ENCODE data around the gene ZNF518A.

DNA sequence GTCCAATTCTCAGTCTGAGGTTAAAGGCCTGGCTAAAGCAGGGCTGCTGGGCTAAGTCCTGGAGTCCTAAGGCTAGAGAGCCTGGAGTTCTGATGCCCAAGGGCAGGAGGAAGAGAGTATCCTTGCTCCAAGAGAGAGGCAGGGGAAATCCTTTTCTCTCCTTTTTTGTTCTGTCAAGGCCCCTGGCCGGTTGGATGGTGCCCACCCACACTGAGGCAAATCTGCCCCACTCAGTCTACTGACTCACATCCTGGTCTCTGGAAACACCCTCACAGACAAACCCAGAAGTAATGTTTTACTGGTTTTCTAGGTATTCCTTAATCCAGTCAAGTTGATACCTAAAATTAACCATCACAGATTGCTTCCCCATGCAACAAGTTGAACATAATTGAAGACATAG is 23.0 kb downstream of the ZNF518A start:
- TF ChIP-seq EZH2 (IDR thresholded peaks at IDR 0.05) (no peak), RAD21 (IDR thresholded peaks at IDR 0.05; ENCODE audit: low read depth) (no peak), YY1 (IDR thresholded peaks at IDR 0.05; ENCODE audit: extremely low read depth, insufficient replicate concordance, low read depth, low read length) (no peak), SIN3A (IDR thresholded peaks at IDR 0.05; ENCODE audit: low read depth) (no peak), EZH2phosphoT487 (IDR thresholded peaks at IDR 0.05; ENCODE audit: borderline replicate concordance) (no peak)

Data from HCT116 (cell line).